GM12891 (cell line): ENCODE measurements around the gene TRDN.

Experiments
- DNase-seq: peaks from one replicate; pipeline ENCODE4 v3.0.0; 2011; ENCODE audit warnings: low spot score; ENCODE audit not compliant: insufficient read length
- FAIRE-seq: peaks from 2 replicates; lab custom pipeline; 2011; peaks lifted over from hg19 to GRCh38; lab: Jason Lieb, UNC
- PAX5 ChIP-seq: IDR thresholded peaks from 2 replicates; pipeline ENCODE4 v1.6.1; 2011; ENCODE audit warnings: low read length, moderate library complexity, mild to moderate bottlenecking; ENCODE audit not compliant: insufficient read depth, severe bottlenecking
- POLR2A ChIP-seq: IDR thresholded peaks from 2 replicates; pipeline ENCODE4 v1.6.1; 2011; ENCODE audit warnings: low read depth, low read length, control low read depth
- POLR2AphosphoS5 ChIP-seq: IDR thresholded peaks from 2 replicates; pipeline ENCODE4 v1.6.1; 2011; ENCODE audit warnings: low read depth, low read length, control low read depth
- POU2F2 ChIP-seq: IDR thresholded peaks from 2 replicates; pipeline ENCODE4 v1.6.1; 2011; ENCODE audit warnings: low read depth, mild to moderate bottlenecking, control low read depth, low read length, moderate library complexity
- SPI1 ChIP-seq: IDR thresholded peaks from 2 replicates; pipeline ENCODE4 v1.6.1; 2011; ENCODE audit warnings: low read depth, low read length, control low read depth
- TAF1 ChIP-seq: IDR thresholded peaks from 2 replicates; pipeline ENCODE4 v1.6.1; 2011; ENCODE audit warnings: low read depth, low read length, control low read depth

TRDN gene

GRCh38 chr6:123210645-123211044 is 426.1 kb downstream of the TRDN start:
- FAIRE-seq (no peak), DNase-seq (no peak)
- TF ChIP-seq TAF1 (no peak), POLR2A (no peak)

- FAIRE-seq (no peak), DNase-seq (no peak)
- no peak for TF ChIP-seq TAF1
- TF ChIP-seq PAX5 = no peak
- no peak for TF ChIP-seq SPI1
- TF ChIP-seq POU2F2 = no peak
- TF ChIP-seq POLR2AphosphoS5 = no peak
- TF ChIP-seq POLR2A = no peak
Observed at GRCh38 chr6:123207967-123208510, 428.7 kb downstream of the TRDN start.

GRCh38 chr6:123203928-123204327 is 432.8 kb downstream of the TRDN start:
- TF ChIP-seq POLR2A (no peak), POU2F2 (no peak), SPI1 (no peak), POLR2AphosphoS5 (no peak), PAX5 (no peak)
- no peak for FAIRE-seq
- DNase-seq = no peak

- TF ChIP-seq PAX5 (no peak), SPI1 (no peak), POLR2A (no peak), POLR2AphosphoS5 (no peak), POU2F2 (no peak), TAF1 (no peak)
- no peak for DNase-seq
- no peak for FAIRE-seq
Observed at GRCh38 chr6:123201869-123202372, 434.8 kb downstream of the TRDN start.

GRCh38 chr6:123193298-123193697 is 443.5 kb downstream of the TRDN start:
- DNase-seq (no peak), FAIRE-seq (no peak)
- TF ChIP-seq POLR2A = no peak
- no peak for TF ChIP-seq PAX5
- TF ChIP-seq POU2F2 = no peak
- no peak for TF ChIP-seq SPI1
- TF ChIP-seq TAF1 = no peak
- TF ChIP-seq POLR2AphosphoS5 = no peak

GRCh38 chr6:123189816-123190215 is 446.9 kb downstream of the TRDN start:
- TF ChIP-seq TAF1 = no peak
- TF ChIP-seq SPI1 = no peak
- no peak for TF ChIP-seq POLR2A
- TF ChIP-seq PAX5 = no peak
- TF ChIP-seq POU2F2 = no peak
- TF ChIP-seq POLR2AphosphoS5 = no peak
- FAIRE-seq (no peak), DNase-seq (no peak)

GRCh38 chr6:123182998-123183397 is 453.8 kb downstream of the TRDN start:
- DNase-seq (no peak), FAIRE-seq (no peak)
- TF ChIP-seq POLR2A (no peak), POU2F2 (no peak), POLR2AphosphoS5 (no peak), SPI1 (no peak), PAX5 (no peak), TAF1 (no peak)

- FAIRE-seq = no peak
Observed at GRCh38 chr6:123176706-123177105, 460.0 kb downstream of the TRDN start.

GRCh38 chr6:123171341-123172115 is 465.2 kb downstream of the TRDN start:
- FAIRE-seq (no peak), DNase-seq (no peak)
- TF ChIP-seq TAF1 = no peak
- no peak for TF ChIP-seq POLR2A
- TF ChIP-seq POLR2AphosphoS5 = no peak
- TF ChIP-seq POU2F2 = no peak
- TF ChIP-seq PAX5 = no peak
- TF ChIP-seq SPI1 = no peak

More at GRCh38 chr6:123176706-123177105, 460.0 kb downstream of the TRDN start:
- TF ChIP-seq POLR2AphosphoS5 (no peak), POU2F2 (no peak), PAX5 (no peak), POLR2A (no peak), SPI1 (no peak), TAF1 (no peak)
- no peak for DNase-seq
